ENCODE measurements around the gene SCT.

- TF ChIP-seq CTCF (conservative IDR thresholded peaks at IDR 0.05; ENCODE audit: low read depth, low read length): no peak
- TF ChIP-seq EZH2 (IDR thresholded peaks at IDR 0.05; ENCODE audit: borderline replicate concordance, low read depth, low read length, poor library complexity, severe bottlenecking): no peak
Observed at GRCh38 chr11:659532-660085, 32.6 kb upstream of the SCT start.
